OCI-LY7 (cell line): ENCODE measurements around the gene EIF5B.

Source experiments
- EZH2phosphoT487 ChIP-seq: fragments of 200-600 bp; sonication (generic); IDR thresholded peaks from 2 replicates; pipeline ENCODE4 v1.6.1; 2018; ENCODE audit warnings: low read depth, borderline replicate concordance, mild to moderate bottlenecking, mixed run types, antibody characterized with exemption, low read length, moderate library complexity, mixed read lengths
- TF ChIP-seq, protein P1 (sequence below): fragments of 200-600 bp; sonication (generic); conservative IDR thresholded peaks from 2 replicates; pipeline ENCODE4 v1.5.1; 2014; ENCODE audit warnings: mild to moderate bottlenecking, antibody characterized with exemption, low read length, moderate library complexity, mixed read lengths

DNA sequence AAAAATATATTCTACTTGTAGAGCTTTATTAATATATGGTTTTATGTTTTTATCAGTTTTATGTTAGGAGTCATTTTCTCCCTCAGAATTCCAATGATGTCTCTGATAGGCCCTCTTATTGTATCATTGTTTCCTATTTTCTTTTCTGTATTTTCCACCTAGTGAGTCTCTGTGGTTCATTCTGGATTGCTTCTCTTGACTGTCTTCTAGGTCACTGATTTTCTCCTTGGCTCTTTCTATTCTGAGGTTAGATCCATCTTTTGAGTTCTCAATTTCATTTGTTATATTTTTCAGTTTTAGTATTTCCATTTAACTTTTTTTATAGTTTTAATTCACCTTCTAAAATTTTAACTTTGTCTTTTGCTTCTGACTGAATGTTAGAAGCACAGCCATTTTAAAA lies 37.6 kb downstream of the EIF5B start:
- TF ChIP-seq, protein P1, sequence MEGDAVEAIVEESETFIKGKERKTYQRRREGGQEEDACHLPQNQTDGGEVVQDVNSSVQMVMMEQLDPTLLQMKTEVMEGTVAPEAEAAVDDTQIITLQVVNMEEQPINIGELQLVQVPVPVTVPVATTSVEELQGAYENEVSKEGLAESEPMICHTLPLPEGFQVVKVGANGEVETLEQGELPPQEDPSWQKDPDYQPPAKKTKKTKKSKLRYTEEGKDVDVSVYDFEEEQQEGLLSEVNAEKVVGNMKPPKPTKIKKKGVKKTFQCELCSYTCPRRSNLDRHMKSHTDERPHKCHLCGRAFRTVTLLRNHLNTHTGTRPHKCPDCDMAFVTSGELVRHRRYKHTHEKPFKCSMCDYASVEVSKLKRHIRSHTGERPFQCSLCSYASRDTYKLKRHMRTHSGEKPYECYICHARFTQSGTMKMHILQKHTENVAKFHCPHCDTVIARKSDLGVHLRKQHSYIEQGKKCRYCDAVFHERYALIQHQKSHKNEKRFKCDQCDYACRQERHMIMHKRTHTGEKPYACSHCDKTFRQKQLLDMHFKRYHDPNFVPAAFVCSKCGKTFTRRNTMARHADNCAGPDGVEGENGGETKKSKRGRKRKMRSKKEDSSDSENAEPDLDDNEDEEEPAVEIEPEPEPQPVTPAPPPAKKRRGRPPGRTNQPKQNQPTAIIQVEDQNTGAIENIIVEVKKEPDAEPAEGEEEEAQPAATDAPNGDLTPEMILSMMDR: no peak
- no peak for TF ChIP-seq EZH2phosphoT487
